Measurements from ENCODE around the gene ATP6V1G1. TPM values are rescaled to one million over a fixed set of nuclear protein-coding genes. Genes with fewer than 3 reads are reported as not detected.
A peak's percentile ranks its signal among the peaks of the same experiment; 100 is the strongest.

ATP6V1G1 gene
- total and polyA plus RNA-seq, 2 of the 13 experiments (the other 11 are each of a cell fraction or from before 2014, with no cell fraction given), result 108 to 158 TPM

GRCh38 chr9:114611516-114612271 lies 24.1 kb downstream of the ATP6V1G1 start (continued):
- TF ChIP-seq ZNF776 (CRISPR knock-in tag; IDR thresholded peaks at IDR 0.05), result 0 out of 2 replicates have a peak, but pooled peaks have one; percentile 14

- in situ Hi-C loops (cut with HindIII; ENCODE audit: extremely low pct_ligation_motif_present, low pct_unique_long_range_greater_than_20kb) (no loop called here), intact Hi-C loops (cut with micrococcal nuclease; ENCODE audit: unreplicated experiment) (loop anchor here (5.0 kb wide), 1 partner anchor 125 kb away; no protein-coding TSS in a partner anchor)
- FAIRE-seq, result no peak
- peak; percentile 51 for ATAC-seq
- no peak overlapping the region for H3K27ac ChIP-seq (ENCODE audit: extremely low read length, insufficient read depth, low read length)
- CTCF ChIA-PET (ENCODE audit: low intra/inter-chr PET ratio, low total read pairs), result no interaction called here
- DNase-seq (ENCODE audit: low spot score), result no peak
- peak overlapping the region; percentile 95 for H3K4me2 ChIP-seq (ENCODE audit: low read depth, low read length)
- H3K9me3 ChIP-seq (ENCODE audit: low read length), result no peaks in the 10 kb centered on the region
- no peaks in the 10 kb centered on the region; a peak in 1 of 5 replicates for H3K27me3 ChIP-seq (ENCODE audit: control insufficient read depth in 1 of 2, insufficient read depth in 2 of 2, low read length in 2 of 2)
- H4K20me1 ChIP-seq (ENCODE audit: insufficient read depth, low read length), result no peaks in the 10 kb centered on the region
- WGBS (ENCODE audit: low lambda C conversion rate), result 34% methylated on average over 4 of the region's 4 CpGs
- peaks cover 42% of the 10 kb centered on the region for H3K4me1 ChIP-seq (ENCODE audit: insufficient read depth, low read length)
- H2AFZ ChIP-seq (ENCODE audit: low read length), result no peak overlapping the region
- POLR2A ChIA-PET, result interaction anchor here (1.6 to 2.7 kb wide), 3 partner anchors 21 to 110 kb away, joined by 4 to 27 read pairs (median 15); partner anchors contain the start of gene ATP6V1G1
- peak overlapping the region; percentile 61 to 82 (median 72) for H3K4me3 ChIP-seq (replicated peaks in 1 of 3; ENCODE audit: insufficient read depth in 1 of 3, low read depth in 2 of 3, low read length in 3 of 3)
- no peaks in the 10 kb centered on the region for H3K36me3 ChIP-seq (replicated peaks in 1 of 2; ENCODE audit: control insufficient read depth in 1 of 2, insufficient read depth in 2 of 2, low read length in 2 of 2)
- peaks cover 3% of the 10 kb centered on the region for H3K79me2 ChIP-seq (ENCODE audit: insufficient read depth, low read length)
- BruUV-seq (replicated peaks), result TSS peak; percentile 51
- peak overlapping the region; percentile 74 for H3K9ac ChIP-seq (ENCODE audit: insufficient read depth, low read depth, low read length)
- TF ChIP-seq HNRNPK (IDR thresholded peaks at IDR 0.05; ENCODE audit: low read depth, low read length, poor library complexity, severe bottlenecking) (no peak), BCL3 (CRISPR knock-in tag; IDR thresholded peaks at IDR 0.05) (no peak), AHDC1 (CRISPR knock-in tag; IDR thresholded peaks at IDR 0.05; ENCODE audit: borderline replicate concordance) (0 out of 2 replicates have a peak, but pooled peaks have one; percentile 18), TARDBP (CRISPR knock-in tag; IDR thresholded peaks at IDR 0.05) (no peak), ZSCAN25 (CRISPR knock-in tag; IDR thresholded peaks at IDR 0.05) (0 out of 2 replicates have a peak, but pooled peaks have one; percentile 30), ZNF501 (CRISPR knock-in tag; IDR thresholded peaks at IDR 0.05) (0 out of 2 replicates have a peak, but pooled peaks have one; percentile 3), ZNF567 (CRISPR knock-in tag; IDR thresholded peaks at IDR 0.05; ENCODE audit: borderline replicate concordance) (no peak), ZNF746 (CRISPR knock-in tag; IDR thresholded peaks at IDR 0.05) (no peak), ZNF235 (CRISPR knock-in tag; IDR thresholded peaks at IDR 0.05; ENCODE audit: borderline replicate concordance) (no peak), EED (CRISPR knock-in tag; IDR thresholded peaks at IDR 0.05) (no peak), ZNF709 (CRISPR knock-in tag; IDR thresholded peaks at IDR 0.05) (no peak)
Observed at GRCh38 chr9:114612272-114612923, 24.8 kb downstream of the ATP6V1G1 start.
